ENCODE results near the gene IL17D.

- TF ChIP-seq CTCF (conservative IDR thresholded peaks at IDR 0.05; ENCODE audit: low read depth in 2 of 2): no peak
- TF ChIP-seq EZH2 (IDR thresholded peaks at IDR 0.05; ENCODE audit: low read depth, unreplicated experiment): no peak
- TF ChIP-seq POLR2AphosphoS5 (IDR thresholded peaks at IDR 0.05; ENCODE audit: low read depth): no peak
- TF ChIP-seq NANOG (IDR thresholded peaks at IDR 0.05; ENCODE audit: borderline replicate concordance): no peak
- TF ChIP-seq EZH2phosphoT487 (IDR thresholded peaks at IDR 0.05; ENCODE audit: unreplicated experiment): no peak
- TF ChIP-seq REST (IDR thresholded peaks at IDR 0.05; ENCODE audit: unreplicated experiment): no peak
- TF ChIP-seq ZNF114 (CRISPR knock-in tag; IDR thresholded peaks at IDR 0.05): no peak
- TF ChIP-seq JUNB (IDR thresholded peaks at IDR 0.05; ENCODE audit: unreplicated experiment): no peak
- no peak for TF ChIP-seq CREB1 (CRISPR knock-in tag; IDR thresholded peaks at IDR 0.05; ENCODE audit: low read depth)
- TF ChIP-seq ZNF462 (CRISPR knock-in tag; IDR thresholded peaks at IDR 0.05): no peak
- no peak for TF ChIP-seq ETS1 (IDR thresholded peaks at IDR 0.05)
Measured at GRCh38 chr13:20691616-20692015, 11.9 kb upstream of the IL17D start.

Data from GM23338 (cell line).